Muscle of back (tissue), 11 donors: ENCODE results near the gene SARM1. TPM values are rescaled to one million over a fixed set of nuclear protein-coding genes. Genes with fewer than 3 reads are reported as not detected.

Experiments used
- DNase-seq, 3 donors: peaks; one replicate each; pipeline versions ENCODE4 v3.0.0 to v3.0.0-alpha.2; 2013
- polyA plus RNA-seq, 10 donors: library from polyadenylated mRNA; unstranded; fragments of 120-200 nt; gene quantifications; one replicate each; pipeline ENCODE4 v1.2.1, GENCODE V29; 2013; ENCODE audit not compliant: insufficient read length in 10 of 10

The SARM1 gene
- polyA plus RNA-seq, 10 donors, result 4.8 to 8.5 (median 5.8) TPM

- no peak for DNase-seq
These were observed 32.1 kb upstream of the SARM1 start for GRCh38 chr17:28339431-28339830.

- DNase-seq, result no peak
These were observed 31.1 kb upstream of the SARM1 start for GRCh38 chr17:28340374-28340773.

GRCh38 chr17:28341516-28341915, 30.0 kb upstream of the SARM1 start:
- DNase-seq, result no peak

- no peak for DNase-seq
These were observed 29.2 kb upstream of the SARM1 start for GRCh38 chr17:28342313-28342712.

DNA sequence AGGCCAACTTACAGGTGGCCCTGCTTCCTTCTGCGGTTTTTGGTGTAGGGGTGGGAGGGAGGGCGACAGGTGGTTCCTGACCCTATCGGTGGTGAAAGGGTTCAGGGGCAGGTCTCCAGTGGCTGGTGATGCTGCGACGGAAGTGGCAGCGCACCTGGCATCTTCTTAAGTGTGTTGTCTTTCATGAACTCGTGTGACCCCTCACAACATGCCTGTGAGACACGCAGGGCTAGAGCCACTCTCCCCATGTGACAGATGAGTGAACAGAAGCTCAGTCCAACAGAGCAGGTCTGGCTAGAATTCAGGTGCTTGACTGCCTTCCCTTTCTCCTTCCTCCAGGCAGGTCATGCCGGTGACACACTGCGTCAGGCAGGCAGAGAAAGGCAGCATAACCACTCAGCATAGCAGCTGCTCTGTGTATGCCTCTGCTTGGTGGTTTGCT, 28.0 kb upstream of the SARM1 start:
- DNase-seq, result no peak

GRCh38 chr17:28344011-28344410, 27.5 kb upstream of the SARM1 start:
- DNase-seq, result no peak

- DNase-seq, result no peak
These were observed 27.0 kb upstream of the SARM1 start for GRCh38 chr17:28344435-28344901.

GRCh38 chr17:28345419-28346198, 25.9 kb upstream of the SARM1 start:
- DNase-seq, result no peak

DNA sequence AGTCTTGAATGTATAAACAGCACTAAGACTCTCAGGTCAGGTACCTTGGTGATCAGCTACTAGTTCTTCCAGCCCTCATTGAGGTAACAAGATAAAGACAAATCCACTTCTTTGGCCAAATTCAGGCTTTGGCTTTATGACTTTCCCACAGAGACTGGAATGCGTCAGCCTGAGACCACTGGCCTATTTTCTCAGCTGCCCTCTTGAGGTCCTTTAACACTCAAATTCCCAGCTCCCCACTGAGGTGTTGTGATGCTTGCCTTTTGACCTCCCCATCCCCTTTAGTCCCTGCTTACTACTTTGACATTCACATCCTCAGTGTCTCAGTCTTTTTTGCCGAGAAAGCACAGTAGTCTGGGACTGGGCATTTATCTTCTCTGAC, 25.3 kb upstream of the SARM1 start:
- no peak for DNase-seq

GRCh38 chr17:28346746-28347246, 24.7 kb upstream of the SARM1 start:
- DNase-seq, result no peak

GRCh38 chr17:28347261-28347891, 24.1 kb upstream of the SARM1 start:
- DNase-seq, result peak in 1 of 3 donors; percentile 59

- DNase-seq, result no peak
These were observed 22.5 kb upstream of the SARM1 start for GRCh38 chr17:28348979-28349378.

GRCh38 chr17:28350271-28350670, 21.2 kb upstream of the SARM1 start:
- DNase-seq, result no peak

DNA sequence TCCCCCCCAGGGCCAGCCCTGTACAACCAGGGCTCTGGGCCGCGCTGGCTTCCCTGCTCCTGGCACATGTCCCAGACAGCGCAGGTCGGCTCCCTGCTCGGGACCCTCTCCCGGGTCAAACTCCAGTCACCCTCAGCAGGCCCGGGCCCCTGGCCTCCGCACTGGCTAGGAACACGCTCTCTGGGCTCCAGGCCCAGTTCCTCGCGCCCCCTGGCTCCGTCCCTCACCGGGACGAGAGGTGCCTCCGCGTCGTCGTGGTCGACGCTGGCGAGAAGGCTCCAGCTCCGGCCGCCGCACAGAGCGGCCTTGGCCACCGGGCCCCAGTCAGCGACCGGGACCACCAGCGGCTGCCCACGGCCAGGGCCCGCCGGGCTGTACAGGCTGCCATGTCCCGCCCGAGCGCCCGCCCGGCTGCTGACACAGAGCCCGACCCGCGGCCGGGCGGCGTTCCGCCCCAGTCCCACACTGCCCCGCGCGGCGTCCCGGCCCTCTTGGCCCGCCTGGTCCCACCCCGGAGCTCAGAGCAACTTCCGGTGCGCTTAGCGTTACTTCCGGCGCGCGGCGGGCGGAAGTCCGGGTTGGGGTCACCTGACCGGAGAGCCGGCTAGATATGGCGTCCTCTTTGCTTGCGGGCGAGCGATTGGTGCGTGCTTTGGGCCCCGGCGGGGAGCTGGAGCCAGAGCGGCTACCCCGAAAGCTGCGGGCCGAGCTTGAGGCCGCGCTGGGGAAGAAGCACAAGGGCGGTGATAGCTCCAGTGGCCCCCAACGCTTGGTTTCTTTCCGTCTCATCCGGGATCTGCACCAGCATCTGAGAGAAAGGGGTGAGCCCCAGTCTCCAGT, 14.2 kb upstream of the SARM1 start, which contains the start of gene POLDIP2:
Gene POLDIP2, minus strand, starts transcription at position 467 of the 840 bp plus-strand sequence. Its CDS starts 79 bp downstream, at position 388.
- peak; percentile 95 to 98 (median 97) for DNase-seq

- DNase-seq, result no peak
These were observed 13.6 kb upstream of the SARM1 start for GRCh38 chr17:28357901-28358197.

- no peak for DNase-seq
These were observed 8.3 kb upstream of the SARM1 start for GRCh38 chr17:28363186-28363585.

GRCh38 chr17:28363776-28364650, 7.5 kb upstream of the SARM1 start:
- no peak for DNase-seq

DNA sequence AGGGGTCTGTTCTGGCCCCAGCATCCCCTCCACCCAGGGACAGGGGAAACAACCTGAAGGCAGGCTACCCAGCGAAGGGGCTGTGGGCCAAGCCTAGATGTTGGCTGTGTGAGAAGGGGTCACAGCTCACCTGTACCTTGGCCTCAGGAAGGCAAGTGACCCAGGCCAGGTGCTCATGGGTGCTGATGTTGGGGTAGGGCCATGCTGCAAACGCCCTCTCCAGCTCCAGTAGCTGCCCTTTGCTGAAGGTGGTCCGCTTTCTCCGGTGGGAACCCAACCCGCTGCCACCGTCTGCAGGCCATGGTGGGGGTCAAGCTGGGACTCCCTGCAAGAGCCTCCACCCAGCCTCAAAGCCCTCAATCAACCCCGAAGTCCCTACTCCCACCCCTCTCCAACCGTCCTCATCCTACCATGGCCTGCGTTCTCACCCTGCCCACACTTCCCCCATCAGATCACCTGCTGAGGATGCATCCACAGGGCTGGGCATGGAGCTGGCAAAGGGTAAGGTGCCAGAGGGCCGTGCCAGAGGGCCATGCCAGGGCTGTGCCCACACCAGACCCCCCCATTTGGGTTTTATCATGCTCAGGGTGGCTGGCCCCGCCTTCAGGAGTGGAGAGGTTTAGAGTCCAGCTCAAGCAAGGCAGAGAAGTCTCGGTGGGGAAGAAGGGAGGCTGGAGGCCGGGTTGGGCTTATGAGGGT, 6.7 kb upstream of the SARM1 start, which contains the start of gene SEBOX:
Gene SEBOX, minus strand, starts transcription at position 535 of the 699 bp plus-strand sequence. Its CDS starts 48 bp downstream, at position 487.
- DNase-seq, result no peak

DNA sequence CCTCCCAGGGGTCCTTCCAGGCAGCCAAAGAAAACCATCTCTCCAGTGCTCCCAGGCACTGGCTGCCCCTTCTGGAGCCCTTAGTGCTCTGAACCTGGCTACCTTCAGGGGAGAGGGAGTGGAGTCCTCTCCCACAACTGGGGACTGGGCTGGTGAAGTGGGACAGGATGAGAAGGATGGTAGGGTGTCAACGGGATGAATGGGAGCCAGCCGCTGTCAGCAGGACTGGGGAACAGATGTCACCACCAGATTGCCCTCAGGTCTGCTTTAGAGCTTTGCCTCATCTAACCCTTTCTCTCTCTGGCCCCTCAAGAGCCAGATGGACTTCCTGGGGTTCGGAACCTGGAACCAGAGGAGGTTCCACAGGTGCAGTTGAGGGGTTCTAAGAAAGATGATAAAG, 6.0 kb upstream of the SARM1 start:
- DNase-seq, result no peak

- DNase-seq, result no peak
These were observed 4.9 kb upstream of the SARM1 start for GRCh38 chr17:28366605-28367004.
